NCI-H2081 (cell line): ENCODE results near the gene VPS37B.
A peak's percentile ranks its signal among the peaks of the same experiment; 100 is the strongest.
"Not testable (repeated sequence)": the region's sequence is repeated elsewhere in the genome, so short reads cannot be mapped to it uniquely, and the experiment has no call there.

Source experiments
- DNase-seq, 2 experiments: peaks; one replicate each; lab custom pipeline; 2025; lab: John Stamatoyannopoulos, UW

Gene VPS37B

GRCh38 chr12:122905258-122905657, 9.3 kb upstream of the VPS37B start:
- DNase-seq: not testable (repeated sequence)

- no peak for DNase-seq
These were observed 7.7 kb upstream of the VPS37B start for GRCh38 chr12:122903693-122904034.

GRCh38 chr12:122902854-122903692, 7.1 kb upstream of the VPS37B start:
- no peak for DNase-seq

- no peak for DNase-seq
These were observed 4.0 kb upstream of the VPS37B start for GRCh38 chr12:122899887-122900286.

GRCh38 chr12:122896662-122897061, 738 bp upstream of the VPS37B start:
- no peak for DNase-seq

GRCh38 chr12:122895320-122895703, 612 bp downstream of the VPS37B start:
- no peak for DNase-seq

GRCh38 chr12:122894193-122895121, 1.5 kb downstream of the VPS37B start:
- peak in 1 of 2 experiments; percentile 34 for DNase-seq

- DNase-seq: no peak
These were observed 2.4 kb downstream of the VPS37B start for GRCh38 chr12:122893208-122894153.

- DNase-seq: not testable (repeated sequence)
These were observed 3.2 kb downstream of the VPS37B start for GRCh38 chr12:122892724-122893123.

- no peak for DNase-seq
These were observed 4.0 kb downstream of the VPS37B start for GRCh38 chr12:122891661-122892525.

GRCh38 chr12:122889761-122890520, 6.0 kb downstream of the VPS37B start:
- no peak for DNase-seq

- DNase-seq: peak; percentile 62 to 72
These were observed 7.6 kb downstream of the VPS37B start for GRCh38 chr12:122888232-122888752.

- no peak for DNase-seq
These were observed 8.1 kb downstream of the VPS37B start for GRCh38 chr12:122887819-122888212.

- DNase-seq: no peak
These were observed 8.8 kb downstream of the VPS37B start for GRCh38 chr12:122886851-122887818.

GRCh38 chr12:122886161-122886560, 9.8 kb downstream of the VPS37B start:
- no peak for DNase-seq

- DNase-seq: no peak
These were observed 11.1 kb downstream of the VPS37B start for GRCh38 chr12:122884860-122885259.

- DNase-seq: no peak
These were observed 11.7 kb downstream of the VPS37B start for GRCh38 chr12:122884091-122884826.
